ENCODE data around the gene MAGI3. TPM values are rescaled to one million over a fixed set of nuclear protein-coding genes. Genes with fewer than 3 reads are reported as not detected.

MAGI3 gene
- total and polyA plus RNA-seq, 8 donors = 4.6 to 24.2 (median 15.6) TPM

DNA sequence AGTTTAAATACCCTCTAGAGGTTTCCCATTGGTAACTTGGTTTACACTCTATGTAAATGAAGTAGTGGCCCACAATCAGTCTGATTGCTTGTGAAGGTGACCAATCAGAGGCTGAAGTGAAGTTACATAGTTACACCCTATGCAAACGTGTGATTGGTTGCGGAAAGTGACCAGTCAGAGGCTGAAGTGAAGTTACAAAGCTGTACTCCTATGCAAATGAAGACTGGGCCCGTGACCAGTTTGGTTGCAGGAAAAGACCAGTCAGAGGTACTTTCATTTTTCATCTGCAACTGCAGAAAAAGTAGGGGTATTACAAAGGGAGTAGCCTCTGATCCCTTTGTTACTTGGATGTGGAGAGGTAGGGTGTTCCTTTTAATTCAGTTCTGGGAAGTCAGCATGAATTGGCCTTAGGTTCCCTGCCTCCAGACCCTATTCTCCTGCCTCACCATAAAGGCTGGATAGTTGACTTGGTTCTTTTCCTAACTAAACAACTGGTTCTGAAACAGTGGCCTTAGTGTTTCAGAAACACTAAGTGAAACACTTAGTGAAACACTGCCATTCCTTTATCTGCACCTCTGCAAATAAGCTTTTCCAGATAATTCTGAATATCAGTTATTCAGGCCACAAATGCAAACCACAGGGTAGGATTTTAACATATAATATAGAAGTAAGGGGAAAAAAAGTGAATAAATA lies 39.3 kb downstream of the MAGI3 start:
- DNase-seq = no peak
- H3K27ac ChIP-seq = peak overlapping the region in 1 of 4 donors; percentile 4

DNA sequence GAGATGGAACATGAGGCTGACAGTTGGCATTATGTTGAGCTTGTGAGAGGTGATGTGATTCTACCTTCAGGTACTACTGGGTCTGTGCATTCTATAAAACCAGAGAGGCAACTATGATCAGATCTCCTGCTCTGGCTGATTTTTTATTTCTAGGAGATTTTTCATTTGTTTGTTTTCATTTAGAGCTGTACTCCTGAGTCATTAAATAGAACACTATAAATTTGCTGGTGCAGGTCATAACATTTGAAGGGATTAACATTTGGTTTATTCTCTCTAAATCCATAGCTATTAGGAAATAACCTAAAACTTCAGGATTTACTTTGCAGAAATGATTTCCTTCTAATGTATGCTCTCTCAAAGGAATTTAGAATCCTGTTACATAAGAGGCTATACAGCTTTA lies 42.9 kb downstream of the MAGI3 start:
- DNase-seq (no peak), ATAC-seq (no peak), FAIRE-seq (no peak)
- intact Hi-C loops (cut with DNase I) = no loop called here
- H3K9me3 ChIP-seq = no peaks in the 10 kb centered on the region
- H3K27ac ChIP-seq = no peak overlapping the region
- H3K36me3 ChIP-seq = no peaks in the 10 kb centered on the region
- H3K4me1 ChIP-seq = peaks cover 25 to 41% (median 34%) of the 10 kb centered on the region in 3 donors
- H3K4me3 ChIP-seq = no peak overlapping the region
- H3K27me3 ChIP-seq = no peaks in the 10 kb centered on the region
- TF ChIP-seq, protein P1, sequence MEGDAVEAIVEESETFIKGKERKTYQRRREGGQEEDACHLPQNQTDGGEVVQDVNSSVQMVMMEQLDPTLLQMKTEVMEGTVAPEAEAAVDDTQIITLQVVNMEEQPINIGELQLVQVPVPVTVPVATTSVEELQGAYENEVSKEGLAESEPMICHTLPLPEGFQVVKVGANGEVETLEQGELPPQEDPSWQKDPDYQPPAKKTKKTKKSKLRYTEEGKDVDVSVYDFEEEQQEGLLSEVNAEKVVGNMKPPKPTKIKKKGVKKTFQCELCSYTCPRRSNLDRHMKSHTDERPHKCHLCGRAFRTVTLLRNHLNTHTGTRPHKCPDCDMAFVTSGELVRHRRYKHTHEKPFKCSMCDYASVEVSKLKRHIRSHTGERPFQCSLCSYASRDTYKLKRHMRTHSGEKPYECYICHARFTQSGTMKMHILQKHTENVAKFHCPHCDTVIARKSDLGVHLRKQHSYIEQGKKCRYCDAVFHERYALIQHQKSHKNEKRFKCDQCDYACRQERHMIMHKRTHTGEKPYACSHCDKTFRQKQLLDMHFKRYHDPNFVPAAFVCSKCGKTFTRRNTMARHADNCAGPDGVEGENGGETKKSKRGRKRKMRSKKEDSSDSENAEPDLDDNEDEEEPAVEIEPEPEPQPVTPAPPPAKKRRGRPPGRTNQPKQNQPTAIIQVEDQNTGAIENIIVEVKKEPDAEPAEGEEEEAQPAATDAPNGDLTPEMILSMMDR (IDR thresholded peaks at IDR 0.05) = no peak

More for the DNA sequence above, 39.3 kb downstream of the MAGI3 start:
- H3K4me1 ChIP-seq = peaks cover 24 to 30% (median 24%) of the 10 kb centered on the region in 3 donors
- ATAC-seq (peak; percentile 23 to 60 (median 37)), FAIRE-seq (no peak)
- TF ChIP-seq, protein P1 (IDR thresholded peaks at IDR 0.05) = no peak
- H3K36me3 ChIP-seq = no peaks in the 10 kb centered on the region
- intact Hi-C loops (cut with DNase I) = no loop called here
- H3K4me3 ChIP-seq = no peak overlapping the region
- H3K9me3 ChIP-seq = no peaks in the 10 kb centered on the region
- no peaks in the 10 kb centered on the region for H3K27me3 ChIP-seq
- 74% methylated on average over 3 of the region's 3 CpGs for WGBS, 2 donors

DNA sequence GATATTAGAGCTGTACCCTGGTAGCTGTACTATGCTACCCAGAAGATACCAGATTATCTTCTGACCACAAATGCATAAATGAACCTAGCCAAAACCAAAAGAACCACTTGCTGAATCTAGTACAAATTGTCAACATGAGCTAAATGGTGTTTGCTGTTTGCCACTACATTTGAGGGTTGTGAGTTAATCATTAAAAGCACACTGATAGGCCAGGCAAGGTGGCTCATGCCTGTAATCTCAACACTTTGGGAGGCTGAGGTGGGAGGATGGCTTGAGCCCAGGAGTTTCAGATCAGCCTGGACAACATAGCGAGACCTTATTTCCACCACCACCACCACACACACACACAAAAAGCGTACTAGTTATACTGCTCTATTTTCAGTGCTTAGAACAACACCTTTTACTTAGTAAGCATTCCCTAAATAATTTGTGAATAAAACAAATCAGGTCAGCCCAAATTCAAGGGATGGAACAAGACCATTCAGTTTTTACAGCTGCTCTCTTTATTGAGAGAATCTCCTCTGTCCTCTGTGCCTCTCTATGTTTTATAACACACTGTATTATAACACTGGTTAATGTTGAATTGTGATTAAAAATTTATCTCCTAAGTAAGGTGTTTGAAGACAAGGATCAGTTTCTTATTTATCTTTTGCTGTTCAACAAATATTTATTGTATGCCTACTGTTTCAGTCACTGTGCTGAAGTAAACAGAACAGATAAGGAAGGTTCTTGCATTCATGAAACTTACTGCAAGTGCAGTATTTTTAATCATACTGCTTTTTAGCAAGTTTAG lies 44.0 kb downstream of the MAGI3 start:
- Histone ChIP-seq H3K4me1 (peaks cover 32 to 46% (median 42%) of the 10 kb centered on the region in 3 donors), H3K4me3 (no peak overlapping the region), H3K9me3 (no peaks in the 10 kb centered on the region), H3K27me3 (no peaks in the 10 kb centered on the region), H3K27ac (peak overlapping the region in 2 of 4 donors; percentile 4 to 23), H3K36me3 (no peaks in the 10 kb centered on the region)
- peak in 3 of 6 donors; percentile 19 to 31 (median 27) for DNase-seq
- ATAC-seq = peak; percentile 74 to 91 (median 89)
- FAIRE-seq = no peak
- WGBS, 2 donors = 48 to 51% methylated on average over 2 of the region's 2 CpGs
- TF ChIP-seq, protein P1 (IDR thresholded peaks at IDR 0.05) = no peak
- intact Hi-C loops (cut with DNase I) = no loop called here

DNA sequence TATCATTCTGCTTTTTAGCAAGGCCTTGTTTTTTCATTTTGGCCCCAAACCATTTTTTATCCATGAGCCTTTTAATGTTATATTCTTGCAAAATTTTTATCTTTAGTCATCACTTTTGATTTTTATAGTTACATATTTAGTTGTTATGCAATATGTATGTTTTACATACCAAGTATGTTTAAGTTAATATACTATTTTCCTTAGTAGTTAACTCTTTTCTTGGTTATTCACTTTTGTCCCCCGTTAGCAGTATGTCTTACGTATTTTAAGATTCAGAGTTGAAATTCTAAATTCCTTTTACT lies 44.5 kb downstream of the MAGI3 start:
- Histone ChIP-seq H3K4me3 (no peak overlapping the region), H3K36me3 (no peaks in the 10 kb centered on the region), H3K9me3 (no peaks in the 10 kb centered on the region), H3K27ac (no peak overlapping the region), H3K4me1 (peaks cover 32 to 41% (median 41%) of the 10 kb centered on the region in 3 donors), H3K27me3 (no peaks in the 10 kb centered on the region)
- 90 to 95% methylated on average over 2 of the region's 2 CpGs for WGBS, 2 donors
- no peak for DNase-seq
- no peak for ATAC-seq
- no peak for FAIRE-seq
- intact Hi-C loops (cut with DNase I) = no loop called here
- TF ChIP-seq, protein P1 (IDR thresholded peaks at IDR 0.05) = no peak

Data from pancreas (tissue), 10 donors.